Sigmoid colon (tissue), 7 donors: ENCODE data around the gene DGLUCY. TPM values are rescaled to one million over a fixed set of nuclear protein-coding genes. Genes with fewer than 3 reads are reported as not detected.
"Not testable (repeated sequence)": the region's sequence is repeated elsewhere in the genome, so short reads cannot be mapped to it uniquely, and the experiment has no call there.

ENCODE experiments used
- DNase-seq: peaks from one replicate; pipeline ENCODE4 v3.0.0-alpha.2; 2019
- H3K27ac ChIP-seq, 4 donors: fragments of 200-600 bp; sonication (generic); one replicate each; pipeline ENCODE4 v1.5.1; 2016 to 2019; ENCODE audit warnings: mild to moderate bottlenecking in 1 of 4
- H3K27me3 ChIP-seq, 3 donors: fragments of 200-600 bp; sonication (generic); one replicate each; pipeline ENCODE4 v1.5.1; 2019; ENCODE audit warnings: mild to moderate bottlenecking in 1 of 3
- H3K36me3 ChIP-seq, 4 donors: fragments of 200-600 bp; sonication (generic); one replicate each; pipeline ENCODE4 v1.5.1; 2016 to 2019
- H3K4me1 ChIP-seq, 4 donors: fragments of 200-600 bp; sonication (generic); one replicate each; pipeline ENCODE4 v1.5.1; 2017 to 2019
- H3K4me3 ChIP-seq, 4 donors: fragments of 200-600 bp; sonication (generic); one replicate each; pipeline ENCODE4 v1.5.1; 2017 to 2019; ENCODE audit warnings: mild to moderate bottlenecking in 2 of 4, moderate library complexity in 1 of 4
- H3K9me3 ChIP-seq, 4 donors: fragments of 200-600 bp in 3 of 4; sonication (generic) in 3 of 4; one replicate each; pipeline versions ENCODE4 v1.5.1 to v1.6.1; 2013 to 2019
- CTCF ChIP-seq, 4 experiments: fragments of 450-650 bp in 3 of 4; fragments of 200-600 bp in 1 of 4; IDR thresholded peaks; one replicate each; pipeline ENCODE4 v1.5.1; 2016 to 2019; ENCODE audit warnings: antibody characterized with exemption in 4 of 4, mild to moderate bottlenecking in 3 of 4, moderate library complexity in 2 of 4
- EP300 ChIP-seq, 4 donors: sonication (generic); formaldehyde crosslinking; IDR thresholded peaks; one replicate each; pipeline ENCODE4 v1.6.1; 2017; ENCODE audit warnings: antibody characterized with exemption in 4 of 4
- POLR2A ChIP-seq, 2 donors: fragments of 450-650 bp; IDR thresholded peaks; one replicate each; pipeline ENCODE4 v1.6.1; 2016; ENCODE audit warnings: antibody characterized with exemption in 2 of 2, mild to moderate bottlenecking in 2 of 2, moderate library complexity in 2 of 2
- POLR2AphosphoS5 ChIP-seq, 4 donors: sonication (generic); formaldehyde crosslinking; IDR thresholded peaks; one replicate each; pipeline ENCODE4 v1.6.1; 2017; ENCODE audit warnings: antibody characterized with exemption in 4 of 4
- WGBS, 2 donors: extraction: QIAGEN DNeasy Blood & Tissue Kit; methylation state at CpG; one replicate each; pipeline ENCODE4 v1.1.7; 2013; 5-methylcytosine and 5-hydroxymethylcytosine counted together
- intact Hi-C: fragments of 100-400 bp; cut with DNase I; formaldehyde crosslinking; loops from one replicate; pipeline ENCODE4 v1.15.1; 2023
- polyA plus RNA-seq, 3 donors: library from polyadenylated mRNA; stranded (reverse); fragments of 200-250 nt; gene quantifications; one replicate each; pipeline ENCODE4 v1.2.3, GENCODE V29; 2013
- total RNA-seq, 4 donors: library from RNA; depleted of rRNA; stranded (reverse); fragments of >200 nt; gene quantifications; one replicate each; pipeline ENCODE4 v1.1.0, GENCODE V29; 2016
- donor health status: healthy with polysubstance abuse.
- donor health status: Bipolar disorder and iron deficiency.
- donor health status: healthy.

DGLUCY gene
- total and polyA plus RNA-seq, 7 donors = 14.4 to 99.4 (median 49.8) TPM

- H3K27me3 ChIP-seq = no peaks in the 10 kb centered on the region
- WGBS, 2 donors = 64 to 75% methylated on average over 8 of the region's 8 CpGs
- DNase-seq = no peak
- H3K4me3 ChIP-seq = no peak overlapping the region
- H3K9me3 ChIP-seq = no peaks in the 10 kb centered on the region
- intact Hi-C loops = no loop called here
- H3K27ac ChIP-seq = peak overlapping the region; percentile 15 to 83 (median 32)
- TF ChIP-seq EP300 (IDR thresholded peaks at IDR 0.05) (no peak), CTCF (IDR thresholded peaks at IDR 0.05) (no peak), POLR2A (IDR thresholded peaks at IDR 0.05) (no peak), POLR2AphosphoS5 (IDR thresholded peaks at IDR 0.05) (no peak)
- peaks cover 0 to 70% (median 55%) of the 10 kb centered on the region in 4 donors for H3K4me1 ChIP-seq
- no peaks in the 10 kb centered on the region for H3K36me3 ChIP-seq
These were observed 5.9 kb downstream of the DGLUCY start for GRCh38 chr14:91119556-91120311.

- no peaks in the 10 kb centered on the region for H3K9me3 ChIP-seq
- peak; percentile 85 for DNase-seq
- peak overlapping the region; percentile 75 to 83 (median 82) for H3K27ac ChIP-seq
- intact Hi-C loops = no loop called here
- 89 to 92% methylated on average over 8 of the region's 8 CpGs for WGBS, 2 donors
- H3K36me3 ChIP-seq = no peaks in the 10 kb centered on the region
- no peak overlapping the region for H3K4me3 ChIP-seq
- H3K27me3 ChIP-seq = no peaks in the 10 kb centered on the region
- TF ChIP-seq POLR2AphosphoS5 (IDR thresholded peaks at IDR 0.05) (peak; percentile 46 to 69 (median 59)), CTCF (IDR thresholded peaks at IDR 0.05) (no peak), EP300 (IDR thresholded peaks at IDR 0.05) (peak in 1 of 4 donors; percentile 43)
- H3K4me1 ChIP-seq = peaks cover 0 to 62% (median 37%) of the 10 kb centered on the region in 4 donors
These were observed 9.3 kb downstream of the DGLUCY start for GRCh38 chr14:91123201-91123600.

GRCh38 chr14:91124406-91125270 lies 10.8 kb downstream of the DGLUCY start:
- intact Hi-C loops, DNase-seq, H3K27me3 ChIP-seq, H3K4me3 ChIP-seq, H3K36me3 ChIP-seq, H3K9me3 ChIP-seq: not testable (repeated sequence)
- H3K4me1 ChIP-seq = peaks cover 0 to 56% (median 36%) of the 10 kb centered on the region in 4 donors
- peak overlapping the region; percentile 75 to 83 (median 82) for H3K27ac ChIP-seq
- 83 to 84% methylated on average over 5 of the region's 5 CpGs for WGBS, 2 donors

- Histone ChIP-seq H3K36me3 (peaks cover 0 to 8% (median 0%) of the 10 kb centered on the region in 4 donors), H3K4me1 (peaks cover 0 to 50% (median 34%) of the 10 kb centered on the region in 4 donors), H3K4me3 (no peak overlapping the region), H3K9me3 (no peaks in the 10 kb centered on the region), H3K27ac (peak overlapping the region; percentile 75 to 83 (median 82)), H3K27me3 (no peaks in the 10 kb centered on the region)
- 61 to 82% methylated on average over 7 of the region's 7 CpGs for WGBS, 2 donors
- TF ChIP-seq CTCF (IDR thresholded peaks at IDR 0.05) (no peak), EP300 (IDR thresholded peaks at IDR 0.05) (no peak), POLR2AphosphoS5 (IDR thresholded peaks at IDR 0.05) (no peak), POLR2A (IDR thresholded peaks at IDR 0.05) (no peak)
- intact Hi-C loops = no loop called here
- DNase-seq = no peak
These were observed 11.4 kb downstream of the DGLUCY start for GRCh38 chr14:91125271-91125660.

- intact Hi-C loops = no loop called here
- peaks cover 0 to 14% (median 1%) of the 10 kb centered on the region in 4 donors for H3K36me3 ChIP-seq
- no peaks in the 10 kb centered on the region for H3K27me3 ChIP-seq
- H3K9me3 ChIP-seq = no peaks in the 10 kb centered on the region
- H3K4me3 ChIP-seq = no peak overlapping the region
- H3K27ac ChIP-seq = peak overlapping the region; percentile 75 to 83 (median 82)
- no peak for DNase-seq
- peaks cover 0 to 50% (median 34%) of the 10 kb centered on the region in 4 donors for H3K4me1 ChIP-seq
- TF ChIP-seq POLR2A (IDR thresholded peaks at IDR 0.05) (no peak), POLR2AphosphoS5 (IDR thresholded peaks at IDR 0.05) (no peak), EP300 (IDR thresholded peaks at IDR 0.05) (no peak), CTCF (IDR thresholded peaks at IDR 0.05) (no peak)
- WGBS, 2 donors = 73 to 89% methylated on average over 4 of the region's 4 CpGs
These were observed 11.9 kb downstream of the DGLUCY start for GRCh38 chr14:91125801-91126200.
